ENCODE data around the gene CEMIP.

- no peak for TF ChIP-seq CTCF (IDR thresholded peaks at IDR 0.05)
- TF ChIP-seq POLR2A (IDR thresholded peaks at IDR 0.05), result no peak
Observed at GRCh38 chr15:80953953-80954778, 175.0 kb downstream of the CEMIP start.
